ENCODE results near the gene CRKL.
"Not testable (repeated sequence)": the region's sequence is repeated elsewhere in the genome, so short reads cannot be mapped to it uniquely, and the experiment has no call there.

CRKL gene

GRCh38 chr22:20966883-20967696, 49.9 kb downstream of the CRKL start, which contains the start of gene AIFM3:
TSS of gene AIFM3 (plus strand) at chr22:20967255. CDS start at chr22:20967945, 690 bp downstream.
- DNase-seq = no peak
- H3K27me3 ChIP-seq (replicated peaks) = peaks cover 17% of the 10 kb centered on the region
- H3K36me3 ChIP-seq (replicated peaks) = no peaks in the 10 kb centered on the region
- no peak for TF ChIP-seq CTCF (IDR thresholded peaks at IDR 0.05; ENCODE audit: low read depth, low read length, missing control alignments)
- H3K27ac ChIP-seq = no peak within 1 kb of the TSS
- no peak within 1 kb of the TSS for H3K4me3 ChIP-seq (ENCODE audit: low read depth, low read length)
- in situ Hi-C loops (cut with HindIII; ENCODE audit: low pct_ligation_motif_present, low sequenced_read_pairs) = no loop called here

- DNase-seq = no peak
- TF ChIP-seq CTCF (IDR thresholded peaks at IDR 0.05; ENCODE audit: low read depth, low read length, missing control alignments) = no peak
- Histone ChIP-seq H3K27ac (no peak overlapping the region), H3K27me3 (replicated peaks) (peaks cover 17% of the 10 kb centered on the region), H3K36me3 (replicated peaks) (no peaks in the 10 kb centered on the region), H3K4me3 (ENCODE audit: low read depth, low read length) (no peak overlapping the region)
- in situ Hi-C loops (cut with HindIII; ENCODE audit: low pct_ligation_motif_present, low sequenced_read_pairs) = no loop called here
These were observed 50.5 kb downstream of the CRKL start for GRCh38 chr22:20967697-20968211.

GRCh38 chr22:20968281-20968977, 51.2 kb downstream of the CRKL start:
- in situ Hi-C loops (cut with HindIII; ENCODE audit: low pct_ligation_motif_present, low sequenced_read_pairs) = no loop called here
- Histone ChIP-seq H3K27ac (no peak overlapping the region), H3K4me3 (ENCODE audit: low read depth, low read length) (no peak overlapping the region), H3K36me3 (replicated peaks) (no peaks in the 10 kb centered on the region), H3K27me3 (replicated peaks) (peaks cover 17% of the 10 kb centered on the region)
- no peak for DNase-seq
- TF ChIP-seq CTCF (IDR thresholded peaks at IDR 0.05; ENCODE audit: low read depth, low read length, missing control alignments) = no peak

- in situ Hi-C loops (cut with HindIII; ENCODE audit: low pct_ligation_motif_present, low sequenced_read_pairs) = no loop called here
- no peak for TF ChIP-seq CTCF (IDR thresholded peaks at IDR 0.05; ENCODE audit: low read depth, low read length, missing control alignments)
- no peaks in the 10 kb centered on the region for H3K36me3 ChIP-seq (replicated peaks)
- no peak for DNase-seq
- H3K27ac ChIP-seq = no peak overlapping the region
- H3K4me3 ChIP-seq (ENCODE audit: low read depth, low read length) = no peak overlapping the region
- H3K27me3 ChIP-seq (replicated peaks) = peaks cover 6% of the 10 kb centered on the region
These were observed 53.9 kb downstream of the CRKL start for GRCh38 chr22:20970939-20971657.

GRCh38 chr22:20972014-20972694, 54.9 kb downstream of the CRKL start:
- H3K36me3 ChIP-seq (replicated peaks); in situ Hi-C loops (cut with HindIII; ENCODE audit: low pct_ligation_motif_present, low sequenced_read_pairs); H3K4me3 ChIP-seq (ENCODE audit: low read depth, low read length); H3K27me3 ChIP-seq (replicated peaks); H3K27ac ChIP-seq: not testable (repeated sequence)
- peak; percentile 9 for DNase-seq

Measured in brain microvascular endothelial cell (primary cell).